ENCODE data around the gene AMPD3.

DNA sequence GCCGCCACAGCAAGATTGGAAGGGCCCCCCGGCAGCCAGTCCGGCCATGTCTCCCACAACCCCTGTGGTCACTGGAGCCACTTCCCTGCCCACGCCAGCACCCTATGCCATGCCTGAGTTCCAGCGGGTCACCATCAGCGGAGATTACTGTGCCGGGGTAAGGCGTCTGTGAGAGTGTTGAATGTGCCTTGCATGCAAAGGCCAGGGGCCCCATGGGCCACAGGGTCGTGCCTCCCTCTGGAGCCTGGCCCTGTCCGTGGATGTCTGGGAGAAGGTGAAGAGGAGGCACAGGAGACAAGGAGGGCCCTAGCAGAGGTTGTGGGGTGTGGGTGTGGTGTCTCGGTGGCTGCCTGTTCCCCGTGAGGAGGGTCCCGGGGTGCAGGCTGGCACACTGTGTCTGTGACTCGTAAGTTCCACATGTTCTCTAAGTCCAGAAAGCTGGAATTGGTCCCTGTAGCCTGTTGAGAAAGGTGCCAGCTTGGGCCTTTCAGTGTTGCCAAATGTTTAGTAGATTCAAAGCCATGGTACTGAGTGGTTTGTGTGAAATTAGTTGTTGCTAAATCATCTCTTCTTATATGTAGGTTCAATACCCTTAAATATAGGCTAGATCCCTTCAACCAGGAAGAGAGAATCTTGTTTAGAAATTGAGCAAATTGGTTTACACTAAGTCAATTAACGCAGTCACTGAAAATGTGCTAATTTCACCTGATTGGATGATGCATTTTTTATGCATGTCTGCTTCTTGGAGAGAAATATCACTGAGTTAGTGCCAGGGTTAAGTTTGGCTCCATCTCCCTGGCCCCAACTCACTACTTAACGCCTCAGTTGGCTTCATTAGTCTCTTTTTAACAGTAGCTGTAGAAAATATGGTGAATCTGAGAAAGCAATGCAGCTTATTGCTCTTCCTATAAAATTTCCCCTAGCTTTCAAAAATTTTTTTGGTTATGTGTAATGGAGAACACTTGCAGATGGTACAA, 23.8 kb downstream of the AMPD3 start:
- TF ChIP-seq, protein P1, sequence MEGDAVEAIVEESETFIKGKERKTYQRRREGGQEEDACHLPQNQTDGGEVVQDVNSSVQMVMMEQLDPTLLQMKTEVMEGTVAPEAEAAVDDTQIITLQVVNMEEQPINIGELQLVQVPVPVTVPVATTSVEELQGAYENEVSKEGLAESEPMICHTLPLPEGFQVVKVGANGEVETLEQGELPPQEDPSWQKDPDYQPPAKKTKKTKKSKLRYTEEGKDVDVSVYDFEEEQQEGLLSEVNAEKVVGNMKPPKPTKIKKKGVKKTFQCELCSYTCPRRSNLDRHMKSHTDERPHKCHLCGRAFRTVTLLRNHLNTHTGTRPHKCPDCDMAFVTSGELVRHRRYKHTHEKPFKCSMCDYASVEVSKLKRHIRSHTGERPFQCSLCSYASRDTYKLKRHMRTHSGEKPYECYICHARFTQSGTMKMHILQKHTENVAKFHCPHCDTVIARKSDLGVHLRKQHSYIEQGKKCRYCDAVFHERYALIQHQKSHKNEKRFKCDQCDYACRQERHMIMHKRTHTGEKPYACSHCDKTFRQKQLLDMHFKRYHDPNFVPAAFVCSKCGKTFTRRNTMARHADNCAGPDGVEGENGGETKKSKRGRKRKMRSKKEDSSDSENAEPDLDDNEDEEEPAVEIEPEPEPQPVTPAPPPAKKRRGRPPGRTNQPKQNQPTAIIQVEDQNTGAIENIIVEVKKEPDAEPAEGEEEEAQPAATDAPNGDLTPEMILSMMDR (IDR thresholded peaks at IDR 0.05): no peak
- TF ChIP-seq POLR2A (IDR thresholded peaks at IDR 0.05) (no peak), POLR2AphosphoS5 (IDR thresholded peaks at IDR 0.05) (no peak), EP300 (IDR thresholded peaks at IDR 0.05) (no peak)

Data from sigmoid colon (tissue), 4 donors.